Measurements from ENCODE around the gene TDRD7.
A peak's percentile ranks its signal among the peaks of the same experiment; 100 is the strongest.

TDRD7 gene

GRCh38 chr9:97534961-97535594 is 123.2 kb downstream of the TDRD7 start:
- no peak for TF ChIP-seq REST (IDR thresholded peaks at IDR 0.05; ENCODE audit: low read depth)
- no peak for TF ChIP-seq EGR1 (IDR thresholded peaks at IDR 0.05)
- no peak for TF ChIP-seq EP300 (IDR thresholded peaks at IDR 0.05; ENCODE audit: borderline replicate concordance)
- TF ChIP-seq CEBPB (IDR thresholded peaks at IDR 0.05): no peak
- no peak for TF ChIP-seq ZBTB7A (IDR thresholded peaks at IDR 0.05; ENCODE audit: low read depth)
- no peak for TF ChIP-seq TCF12 (IDR thresholded peaks at IDR 0.05; ENCODE audit: low read depth)
- no peak for TF ChIP-seq TAF1 (IDR thresholded peaks at IDR 0.05; ENCODE audit: low read depth)
- TF ChIP-seq USF1 (IDR thresholded peaks at IDR 0.05): no peak
- TF ChIP-seq TEAD4 (IDR thresholded peaks at IDR 0.05): no peak
- no peak for TF ChIP-seq CREB1 (IDR thresholded peaks at IDR 0.05; ENCODE audit: low read depth)
- TF ChIP-seq MAX (IDR thresholded peaks at IDR 0.05): no peak
- no peak for TF ChIP-seq NFIC (IDR thresholded peaks at IDR 0.05)
- no peak for TF ChIP-seq YY1 (IDR thresholded peaks at IDR 0.05; ENCODE audit: low read depth)
- no peak for TF ChIP-seq FOXM1 (IDR thresholded peaks at IDR 0.05; ENCODE audit: borderline replicate concordance, low read depth)

- TF ChIP-seq MAX (IDR thresholded peaks at IDR 0.05) (no peak), ZBTB7A (IDR thresholded peaks at IDR 0.05; ENCODE audit: low read depth) (no peak)
These were observed 123.9 kb downstream of the TDRD7 start for GRCh38 chr9:97535771-97536170.

GRCh38 chr9:97536480-97536879 is 124.6 kb downstream of the TDRD7 start:
- TF ChIP-seq TAF1 (IDR thresholded peaks at IDR 0.05; ENCODE audit: low read depth) (no peak), REST (IDR thresholded peaks at IDR 0.05; ENCODE audit: low read depth) (no peak), TEAD4 (IDR thresholded peaks at IDR 0.05) (no peak)

- TF ChIP-seq ZBTB7A (IDR thresholded peaks at IDR 0.05; ENCODE audit: low read depth) (no peak), MAX (IDR thresholded peaks at IDR 0.05) (no peak), REST (IDR thresholded peaks at IDR 0.05; ENCODE audit: low read depth) (no peak), YY1 (IDR thresholded peaks at IDR 0.05; ENCODE audit: low read depth) (no peak), CEBPB (IDR thresholded peaks at IDR 0.05) (peak; percentile 94), EP300 (IDR thresholded peaks at IDR 0.05; ENCODE audit: borderline replicate concordance) (peak; percentile 62; the same call in 1 of the 2 replicates)
These were observed 131.7 kb downstream of the TDRD7 start for GRCh38 chr9:97543561-97543960.

- no peak for TF ChIP-seq CEBPB (IDR thresholded peaks at IDR 0.05)
These were observed 133.6 kb downstream of the TDRD7 start for GRCh38 chr9:97545486-97545885.

Data from Ishikawa (cell line).